IPS-NIHi7 (cell line): ENCODE results near the gene POLR2A.

Experiments used
- DNase-seq: peaks from one replicate; pipeline ENCODE4 v3.0.0; 2012; ENCODE audit warnings: mixed read lengths; ENCODE audit errors: extremely low spot score

POLR2A gene

GRCh38 chr17:7502987-7503386, 18.8 kb downstream of the POLR2A start:
- DNase-seq, result peak; percentile 56

GRCh38 chr17:7503521-7503920, 19.4 kb downstream of the POLR2A start:
- no peak for DNase-seq

GRCh38 chr17:7508145-7508544, 24.0 kb downstream of the POLR2A start:
- DNase-seq, result no peak

- no peak for DNase-seq
Observed at GRCh38 chr17:7508846-7509245, 24.7 kb downstream of the POLR2A start.

- no peak for DNase-seq
Observed at GRCh38 chr17:7509937-7510336, 25.8 kb downstream of the POLR2A start.

GRCh38 chr17:7511108-7511507, 26.9 kb downstream of the POLR2A start:
- DNase-seq, result no peak

GRCh38 chr17:7512105-7512504, 27.9 kb downstream of the POLR2A start:
- DNase-seq, result no peak

- no peak for DNase-seq
Observed at GRCh38 chr17:7512824-7513540, 28.8 kb downstream of the POLR2A start.

GRCh38 chr17:7513850-7514419, 29.8 kb downstream of the POLR2A start:
- no peak for DNase-seq

GRCh38 chr17:7515911-7516610, 31.9 kb downstream of the POLR2A start:
- no peak for DNase-seq

GRCh38 chr17:7523033-7523432, 38.9 kb downstream of the POLR2A start:
- peak; percentile 78 for DNase-seq

- no peak for DNase-seq
Observed at GRCh38 chr17:7528842-7529241, 44.7 kb downstream of the POLR2A start.

GRCh38 chr17:7530023-7530900, 46.1 kb downstream of the POLR2A start:
- no peak for DNase-seq

GRCh38 chr17:7538050-7538449, 53.9 kb downstream of the POLR2A start:
- no peak for DNase-seq

- no peak for DNase-seq
Observed at GRCh38 chr17:7538891-7539545, 54.9 kb downstream of the POLR2A start.

GRCh38 chr17:7541074-7541621, 57.0 kb downstream of the POLR2A start:
- DNase-seq, result no peak

GRCh38 chr17:7544911-7545310, 60.7 kb downstream of the POLR2A start:
- no peak for DNase-seq

GRCh38 chr17:7548585-7549400, 64.6 kb downstream of the POLR2A start, which contains the start of gene TNFSF12:
Gene TNFSF12 (plus strand): TSS chr17:7549058. CDS start chr17:7549154, 96 bp downstream.
- DNase-seq, result peak; percentile 68
